Activated CD8-positive, alpha-beta memory T cell treated with anti-CD3 and anti-CD28 coated beads for 36 hours (primary cell): Measurements from ENCODE around the gene DSTN. TPM values are rescaled to one million over a fixed set of nuclear protein-coding genes. Genes with fewer than 3 reads are reported as not detected.

Source experiments
- CTCF ChIA-PET: fragments of 350-600 bp; sonication (Branson Sonifier 250); formaldehyde crosslinking; loops from one replicate; lab custom pipeline; 2021; ENCODE audit warnings: antibody characterized with exemption; lab: Charles Lee
- POLR2A ChIA-PET: fragments of 350-600 bp; sonication (Branson Sonifier 250); formaldehyde crosslinking; loops from one replicate; lab custom pipeline; 2021; ENCODE audit warnings: antibody characterized with exemption; lab: Charles Lee
- total RNA-seq, 2 experiments: library from RNA; stranded (reverse); gene quantifications; one replicate each; pipeline ENCODE4 v1.2.3, GENCODE V29; 2021

DSTN gene
- total RNA-seq, 2 experiments from 2014 or later = 72.8 to 75.3 TPM

GRCh38 chr20:17542481-17542880 is 27.4 kb upstream of the DSTN start:
- POLR2A ChIA-PET = no interaction called here
- CTCF ChIA-PET = interaction anchor here (0.7 to 1.3 kb wide), 2 partner anchors 60 to 947 kb away, joined by 3 read pairs; no protein-coding TSS in a partner anchor

- ChIA-PET CTCF (interaction anchor here (0.7 to 1.3 kb wide), 2 partner anchors 60 to 947 kb away, joined by 3 read pairs; no protein-coding TSS in a partner anchor), POLR2A (no interaction called here)
These were observed 26.9 kb upstream of the DSTN start for GRCh38 chr20:17542993-17543412.

DNA sequence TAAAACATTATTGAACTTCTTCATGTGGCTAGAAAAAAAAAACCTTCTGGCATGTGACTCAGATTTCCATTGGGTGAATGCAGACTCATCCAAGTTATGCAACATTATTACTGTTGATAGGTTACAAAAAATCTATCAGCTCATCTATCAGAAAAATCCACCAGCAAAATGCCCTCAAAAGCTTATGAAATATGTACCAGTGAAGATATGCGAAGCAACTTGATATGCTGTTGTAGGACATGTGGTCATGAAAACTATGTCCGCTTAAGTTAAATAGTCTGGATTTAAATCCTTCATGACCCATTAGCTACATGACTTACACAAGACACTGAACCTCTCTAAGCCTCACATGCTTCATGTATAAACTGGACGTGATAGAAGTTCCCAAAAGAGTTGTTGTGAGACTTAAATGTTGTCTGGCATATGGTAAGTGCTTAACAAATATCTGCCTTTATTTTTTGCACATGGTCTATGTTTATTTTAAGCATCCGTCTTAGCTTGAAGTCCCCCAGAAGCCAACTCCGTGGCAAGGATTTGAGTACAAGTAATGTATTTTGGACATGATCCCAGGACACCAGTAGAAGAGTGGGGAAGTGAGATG is 26.2 kb upstream of the DSTN start:
- ChIA-PET POLR2A (no interaction called here), CTCF (interaction anchor here (0.6 to 1.3 kb wide), 2 partner anchors 59 to 962 kb away, joined by 3 read pairs; no protein-coding TSS in a partner anchor)

DNA sequence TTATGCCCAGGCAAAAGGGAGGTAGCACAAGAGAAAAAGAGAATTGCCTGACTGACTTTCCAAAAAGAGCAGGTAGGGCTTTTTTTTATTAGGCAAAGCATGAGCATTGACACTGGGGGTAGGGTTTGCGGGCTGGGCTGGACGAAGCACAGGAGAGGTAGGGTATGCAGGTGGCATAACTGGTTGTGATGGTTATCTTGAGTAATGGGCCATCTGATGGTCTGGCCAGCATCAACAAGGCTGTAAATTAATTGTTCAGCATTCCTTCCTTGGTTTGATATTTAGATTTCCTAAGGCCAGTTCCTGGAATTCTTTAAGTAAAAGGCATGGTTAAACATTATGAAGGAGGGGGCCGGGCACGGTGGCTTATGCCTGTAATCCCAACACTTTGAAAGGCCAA is 24.7 kb upstream of the DSTN start:
- POLR2A ChIA-PET = no interaction called here
- CTCF ChIA-PET = no interaction called here

DNA sequence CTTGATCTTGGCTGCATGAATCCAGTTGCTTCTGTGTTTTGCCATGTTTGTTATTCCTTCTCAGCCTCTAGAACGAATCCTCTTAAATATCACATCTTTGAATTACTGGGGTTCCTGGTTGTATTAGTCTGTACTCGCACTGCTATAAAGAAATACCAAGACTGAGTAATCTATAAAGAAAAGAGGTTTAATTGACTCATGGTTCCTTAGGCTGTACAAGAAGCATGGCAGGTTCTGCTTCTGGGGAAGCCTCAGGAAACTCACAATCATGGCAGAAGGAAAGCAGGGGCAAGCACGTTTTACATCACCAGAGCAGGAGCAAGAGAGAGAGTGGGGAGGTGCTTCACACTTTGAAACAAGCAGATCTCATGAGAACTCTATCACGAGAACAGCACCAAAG is 20.7 kb upstream of the DSTN start:
- CTCF ChIA-PET = interaction anchor here (1.1 kb wide), 1 partner anchor 134 kb away, joined by 3 read pairs; no protein-coding TSS in a partner anchor
- POLR2A ChIA-PET = no interaction called here

GRCh38 chr20:17555106-17555505 is 14.8 kb upstream of the DSTN start:
- ChIA-PET CTCF (no interaction called here), POLR2A (no interaction called here)

GRCh38 chr20:17556837-17557674 is 12.8 kb upstream of the DSTN start:
- ChIA-PET CTCF (interaction anchor here (0.7 kb wide), 1 partner anchor 26 kb away, joined by 3 read pairs; no protein-coding TSS in a partner anchor), POLR2A (interaction anchor here (0.7 kb wide), 1 partner anchor 97 kb away, joined by 3 read pairs; no protein-coding TSS in a partner anchor)

DNA sequence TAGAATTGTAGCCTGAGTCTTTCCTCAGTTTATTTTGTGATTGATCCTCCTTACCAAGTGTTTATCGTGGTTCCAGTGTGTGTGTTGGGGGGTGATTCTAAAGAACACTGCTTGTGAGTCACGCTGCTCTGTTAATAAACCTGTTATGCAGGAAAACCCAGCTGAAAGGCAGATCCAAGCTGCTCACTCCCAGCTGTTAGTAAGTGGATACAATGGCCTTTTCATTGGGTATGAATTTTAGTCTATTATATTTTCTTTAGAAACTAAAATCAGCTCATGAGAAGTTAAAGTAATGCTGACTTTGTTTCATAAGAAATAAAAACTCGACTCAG is 12.2 kb upstream of the DSTN start:
- CTCF ChIA-PET = interaction anchor here (0.7 to 0.8 kb wide), 2 partner anchors 21 to 27 kb away, joined by 3 to 4 read pairs; no protein-coding TSS in a partner anchor

GRCh38 chr20:17558154-17558940 is 11.5 kb upstream of the DSTN start:
- CTCF ChIA-PET = interaction anchor here (0.7 to 0.8 kb wide), 2 partner anchors 21 to 28 kb away, joined by 3 to 4 read pairs; no protein-coding TSS in a partner anchor
- POLR2A ChIA-PET = no interaction called here

More for the DNA sequence above, 12.2 kb upstream of the DSTN start:
- POLR2A ChIA-PET = interaction anchor here (0.7 kb wide), 1 partner anchor 96 kb away, joined by 3 read pairs; no protein-coding TSS in a partner anchor

GRCh38 chr20:17558941-17559304 is 11.0 kb upstream of the DSTN start:
- ChIA-PET CTCF (no interaction called here), POLR2A (no interaction called here)

DNA sequence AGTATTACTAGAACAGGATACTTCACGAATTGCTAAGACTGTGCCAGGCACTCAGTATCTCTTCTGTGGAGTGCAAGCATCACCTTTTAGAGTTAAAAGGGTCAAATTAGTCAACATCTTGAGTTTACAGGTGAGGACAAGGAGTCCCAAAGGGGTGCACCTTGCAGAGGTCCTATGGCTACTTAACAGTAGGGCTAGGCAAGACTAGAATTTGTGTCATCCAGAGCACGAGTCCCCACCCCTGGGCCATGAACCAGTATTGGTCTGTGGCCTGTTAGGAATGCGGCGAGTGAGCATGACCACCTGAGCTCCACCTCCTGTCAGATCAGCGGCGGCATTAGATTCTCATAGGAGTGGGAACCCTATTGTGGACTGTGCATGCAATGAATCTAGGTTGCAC is 10.5 kb upstream of the DSTN start:
- POLR2A ChIA-PET = no interaction called here

DNA sequence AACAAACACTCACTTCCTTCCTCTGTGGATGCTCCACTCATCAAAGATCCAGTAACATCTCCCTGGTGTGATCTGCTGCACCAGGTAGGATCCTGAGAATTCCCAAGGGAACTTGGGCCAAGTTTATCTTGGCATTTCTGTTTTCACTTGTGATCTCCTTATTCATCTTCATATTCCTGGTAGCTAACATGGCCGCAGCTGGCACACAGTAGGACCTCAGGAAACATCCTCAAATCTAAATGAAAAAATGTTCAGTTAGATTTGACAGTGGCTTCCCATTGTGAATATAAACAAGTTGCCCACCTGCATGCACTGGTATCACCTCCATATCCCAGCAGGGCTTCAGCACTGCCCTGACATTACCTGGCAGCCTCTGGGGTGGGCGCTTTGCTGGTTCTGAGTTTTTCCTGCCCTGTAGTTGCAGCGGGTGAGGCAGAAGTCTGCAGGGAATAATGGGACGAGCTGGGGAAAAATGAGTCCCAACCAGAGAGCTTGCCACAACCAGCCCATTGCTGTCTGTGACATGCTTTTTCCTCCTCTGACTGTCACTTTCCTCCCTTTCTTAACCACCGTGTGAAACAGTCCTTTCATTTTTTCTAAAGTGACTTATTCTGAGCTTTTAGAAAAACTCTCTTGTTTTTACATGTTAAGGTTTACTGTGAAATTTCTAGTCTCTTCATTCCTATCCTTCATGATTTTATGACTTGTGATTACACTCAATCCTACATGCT is 9.4 kb upstream of the DSTN start:
- ChIA-PET POLR2A (interaction anchor here (0.7 to 1.0 kb wide), 3 partner anchors 9 to 54 kb away, joined by 3 to 5 read pairs (median 3); partner anchors contain the start of gene DSTN), CTCF (interaction anchor here (0.6 to 1.2 kb wide), 2 partner anchors 11 to 18 kb away, joined by 3 to 5 read pairs; no protein-coding TSS in a partner anchor)

More for the DNA sequence above, 10.5 kb upstream of the DSTN start:
- CTCF ChIA-PET = no interaction called here

DNA sequence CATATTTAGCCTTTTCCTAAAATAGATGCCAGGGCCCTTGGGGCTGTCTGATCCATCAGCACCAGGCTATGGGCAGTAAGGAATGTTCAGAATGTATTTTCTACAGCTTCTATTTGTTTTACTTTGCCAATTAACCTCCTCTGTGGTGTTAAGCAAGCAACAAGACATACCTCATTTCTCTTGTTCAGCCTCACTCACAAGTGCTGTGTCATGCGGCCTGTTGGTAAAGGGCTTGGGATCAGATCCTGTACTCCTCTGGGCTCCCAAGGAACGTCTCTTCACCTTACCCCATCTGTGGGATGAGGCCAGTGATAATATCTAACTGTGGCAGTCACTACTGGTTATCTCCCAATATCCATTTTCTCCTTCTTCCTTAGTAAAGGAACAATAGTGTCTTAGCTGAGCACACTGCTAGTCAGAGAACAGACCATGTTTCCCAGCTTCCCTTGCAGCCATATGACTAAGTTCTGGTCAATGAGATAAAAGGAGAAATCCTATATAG is 7.0 kb upstream of the DSTN start:
- ChIA-PET CTCF (no interaction called here), POLR2A (no interaction called here)

- CTCF ChIA-PET = no interaction called here
- POLR2A ChIA-PET = no interaction called here
These were observed 4.6 kb upstream of the DSTN start for GRCh38 chr20:17565169-17565845.

DNA sequence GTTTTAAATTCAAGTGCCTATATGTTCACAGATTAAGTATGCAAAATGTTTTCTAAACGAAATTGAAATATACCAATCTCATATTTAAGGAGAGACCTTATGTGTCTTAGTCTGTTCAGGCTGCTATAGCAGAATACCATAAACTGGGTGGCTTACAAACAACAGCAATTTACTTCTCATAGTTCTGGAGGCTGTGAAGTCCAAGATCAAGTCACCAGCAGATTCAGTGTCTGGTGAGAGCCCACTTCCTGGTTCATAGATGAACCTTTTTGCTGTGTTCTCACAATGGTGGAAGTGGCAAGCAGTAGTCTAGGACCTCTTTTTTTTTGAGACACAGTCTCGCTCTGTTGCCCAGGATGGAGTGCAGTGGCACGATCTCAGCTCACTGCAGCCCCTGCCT is 3.5 kb upstream of the DSTN start:
- POLR2A ChIA-PET = interaction anchor here (0.7 kb wide), 1 partner anchor 110 kb away, joined by 4 read pairs; no protein-coding TSS in a partner anchor
- CTCF ChIA-PET = interaction anchor here (1.3 kb wide), 1 partner anchor 43 kb away, joined by 3 read pairs; no protein-coding TSS in a partner anchor

- CTCF ChIA-PET = no interaction called here
- POLR2A ChIA-PET = no interaction called here
These were observed 1.7 kb upstream of the DSTN start for GRCh38 chr20:17568045-17568788.

DNA sequence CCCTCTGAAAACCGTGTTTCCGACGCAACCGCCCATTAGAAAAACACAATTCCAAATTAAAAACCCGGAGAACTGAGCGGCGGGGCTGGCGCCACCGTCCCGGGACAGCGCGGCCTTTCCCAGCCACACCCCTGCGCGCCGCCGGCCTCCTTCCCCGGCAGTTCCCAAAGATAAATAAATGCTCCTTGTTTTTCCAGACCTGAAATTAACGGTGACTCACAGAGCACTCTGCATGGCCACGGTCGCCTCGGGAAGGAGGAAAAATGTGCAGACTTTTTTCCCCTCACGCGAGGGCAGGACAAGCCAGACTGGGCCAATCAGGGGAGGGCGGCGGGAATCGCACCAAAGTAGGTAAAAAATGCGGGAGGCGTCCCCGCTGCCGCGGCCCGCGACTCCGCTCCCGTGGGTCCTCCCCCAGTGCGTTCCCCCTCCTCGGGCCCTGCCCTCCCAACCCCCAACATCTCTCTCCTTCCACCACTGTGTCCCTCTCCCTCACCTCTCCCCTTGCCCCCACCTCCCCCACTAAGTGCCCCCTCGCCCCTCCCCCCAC is 828 bp upstream of the DSTN start:
- ChIA-PET POLR2A (interaction anchor here (1.1 to 1.5 kb wide), 2 partner anchors 113 to 400 kb away, joined by 4 to 5 read pairs; partner anchors contain the start of genes MGME1, RRBP1 and SNX5), CTCF (no interaction called here)
